NOMO-1 (cell line): ENCODE results near the gene GOLGA6L26.
"Not testable (repeated sequence)": the region's sequence is repeated elsewhere in the genome, so short reads cannot be mapped to it uniquely, and the experiment has no call there.

Experiments
- DNase-seq, 2 experiments: peaks; one replicate each; lab custom pipeline; 2025; ENCODE audit not compliant: unreplicated experiment in 2 of 2; lab: John Stamatoyannopoulos, UW

The GOLGA6L26 gene, protein sequence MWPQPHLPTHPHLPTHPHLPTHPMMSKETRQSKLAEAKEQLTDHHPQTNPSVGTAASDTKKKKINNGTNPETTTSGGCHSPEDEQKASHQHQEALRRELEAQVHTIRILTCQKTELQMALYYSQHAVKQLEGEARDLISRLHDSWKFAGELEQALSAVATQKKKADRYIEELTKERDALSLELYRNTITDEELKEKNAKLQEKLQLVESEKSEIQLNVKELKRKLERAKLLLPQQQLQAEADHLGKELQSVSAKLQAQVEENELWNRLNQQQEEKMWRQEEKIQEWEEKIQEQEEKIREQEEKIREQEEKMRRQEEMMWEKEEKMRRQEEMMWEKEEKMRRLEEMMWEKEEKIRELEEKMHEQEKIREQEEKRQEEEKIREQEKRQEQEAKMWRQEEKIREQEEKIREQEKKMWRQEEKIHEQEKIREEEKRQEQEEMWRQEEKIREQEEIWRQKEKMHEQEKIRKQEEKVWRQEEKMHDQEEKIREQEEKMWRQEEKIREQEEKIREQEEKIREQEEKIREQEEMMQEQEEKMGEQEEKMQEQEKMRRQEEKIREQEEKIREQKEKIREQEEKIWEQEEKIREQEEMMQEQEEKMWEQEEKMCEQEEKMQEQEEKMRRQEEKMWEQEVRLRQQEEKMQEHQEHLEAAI

DNA sequence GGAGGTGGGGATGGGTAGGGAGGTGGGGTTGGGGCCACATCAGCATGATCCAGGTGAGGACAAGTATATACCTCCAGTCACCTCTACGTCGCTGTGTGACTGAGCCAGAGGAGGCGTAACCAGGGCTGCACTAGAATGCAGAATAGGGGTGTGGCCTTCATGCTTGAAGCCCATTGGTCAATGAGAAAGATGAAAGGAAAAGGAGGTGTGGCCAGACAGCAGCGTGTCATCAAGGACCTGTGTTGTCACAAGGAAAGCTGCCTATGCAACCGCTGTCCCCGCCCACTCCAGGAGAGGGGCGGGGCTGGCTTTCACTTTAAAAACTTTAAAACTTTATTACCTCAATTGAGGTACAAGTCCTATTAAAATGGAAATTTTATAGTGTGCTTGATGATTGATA is at the start of gene GOLGA6L26:
TSS of gene GOLGA6L26 (minus strand) at position 101 of the 400 bp plus-strand sequence. CDS start at position 40, 61 bp downstream.
- not testable (repeated sequence) for DNase-seq

DNA sequence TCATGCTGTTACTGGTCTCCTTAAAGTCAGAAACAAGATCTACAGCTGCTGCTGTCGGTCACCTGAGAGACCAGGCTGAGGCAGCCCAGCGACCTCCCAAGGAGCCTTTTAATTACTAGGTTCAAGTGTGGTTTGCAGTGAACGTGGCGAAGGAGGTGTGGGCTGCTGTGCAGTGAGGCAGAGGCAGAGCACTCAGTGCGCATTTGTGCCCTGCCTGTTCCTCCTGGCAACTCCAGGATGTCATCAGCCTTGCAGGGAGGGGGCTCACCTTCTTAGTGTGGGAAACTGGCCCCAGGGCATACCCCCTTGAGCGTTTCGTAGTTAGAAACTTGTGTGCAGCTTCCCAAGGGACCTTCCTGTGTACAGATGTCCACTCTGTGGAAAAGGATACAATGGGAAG is 47.2 kb upstream of the GOLGA6L26 start:
- not testable (repeated sequence) for DNase-seq

DNA sequence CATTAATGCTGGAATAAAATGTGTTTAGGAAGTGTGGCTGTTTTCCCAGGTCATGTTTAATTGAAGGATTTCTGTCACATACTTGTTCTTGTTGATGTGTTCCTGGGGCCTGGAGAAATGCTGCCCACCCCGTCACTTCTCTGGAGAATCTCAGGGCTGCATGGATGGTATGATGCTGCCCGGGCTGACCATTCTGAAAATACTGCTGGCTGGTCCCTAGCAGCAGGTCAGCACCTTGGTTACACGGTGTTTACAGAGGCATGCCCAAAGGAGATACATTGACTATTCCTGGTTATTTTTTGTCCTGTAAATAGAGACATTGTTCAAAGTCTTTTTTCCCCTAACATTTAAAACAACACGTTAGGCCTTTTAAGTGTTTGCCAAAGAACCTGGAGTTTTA is 46.7 kb upstream of the GOLGA6L26 start:
- DNase-seq = not testable (repeated sequence)

DNA sequence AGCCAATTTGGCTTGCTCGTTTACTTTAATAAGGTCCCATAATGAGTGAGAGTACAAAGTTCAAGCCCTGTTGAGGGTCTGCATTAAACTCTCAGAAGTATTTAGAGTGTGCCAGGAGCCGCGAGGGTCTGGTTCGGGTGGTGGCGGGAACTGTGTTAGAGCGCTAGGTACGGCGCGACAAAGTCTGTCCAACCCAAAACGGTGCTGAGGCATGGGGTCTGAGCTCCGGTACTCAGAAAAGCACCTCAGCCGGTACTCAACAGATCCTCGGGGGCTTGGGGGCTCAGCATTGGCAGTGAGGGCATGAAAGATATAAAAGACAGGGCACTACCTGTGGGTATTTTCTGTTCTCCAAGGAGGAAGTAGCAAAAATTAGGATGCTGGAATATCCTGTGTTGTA is 45.0 kb upstream of the GOLGA6L26 start:
- DNase-seq = not testable (repeated sequence)

DNA sequence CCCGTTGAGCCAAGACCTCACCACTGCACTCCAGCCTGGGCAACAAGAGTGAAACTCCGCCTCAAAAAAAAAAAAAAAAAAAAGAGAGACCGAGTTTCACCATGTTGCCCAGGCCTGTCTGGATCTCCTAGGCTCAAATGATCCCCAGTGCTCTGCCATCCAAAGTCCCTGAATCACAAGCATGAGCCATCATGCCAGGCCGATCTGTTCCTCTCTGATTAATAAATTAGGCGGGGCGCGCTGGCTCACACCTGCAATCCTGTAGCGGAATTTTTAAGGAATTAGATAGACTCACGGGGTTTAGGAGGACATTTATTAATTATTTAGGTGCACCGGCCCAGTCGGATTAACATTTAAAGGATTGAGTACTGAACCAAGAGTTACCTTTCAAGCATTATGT is 40.2 kb upstream of the GOLGA6L26 start:
- not testable (repeated sequence) for DNase-seq

DNA sequence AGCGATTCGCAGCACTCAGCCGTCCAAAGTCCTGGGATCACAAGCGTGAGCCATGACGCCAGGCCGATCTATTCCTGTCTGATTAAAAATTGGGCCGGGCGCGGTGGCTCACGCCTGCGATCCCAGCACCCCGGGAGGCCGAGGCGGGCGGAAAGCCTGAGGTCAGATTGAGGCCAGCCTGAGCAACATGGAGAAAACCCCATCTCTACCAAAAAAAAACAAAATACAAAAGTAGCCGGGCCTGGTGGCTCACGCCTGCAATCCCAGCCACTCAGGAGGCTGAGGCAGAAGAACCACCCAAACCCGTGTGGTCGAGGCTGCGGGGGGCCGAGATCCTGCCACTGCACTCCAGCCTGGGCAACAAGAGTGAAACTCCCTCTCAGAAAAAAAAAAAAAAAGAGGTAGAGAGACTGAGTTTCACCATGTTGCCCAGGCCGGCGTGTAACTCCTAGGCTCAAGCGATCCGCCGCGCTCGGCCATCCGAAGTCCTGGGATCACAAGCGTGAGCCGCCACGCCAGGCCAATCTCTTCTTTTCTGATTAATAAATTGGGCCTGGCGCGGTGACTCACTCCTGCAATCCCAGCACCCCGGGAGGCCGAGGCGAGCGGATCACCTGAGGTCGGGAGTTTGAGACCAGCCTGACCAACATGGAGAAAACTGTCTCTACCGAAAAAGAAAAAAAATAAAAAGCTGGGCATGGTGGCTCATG is 39.0 kb upstream of the GOLGA6L26 start:
- DNase-seq = not testable (repeated sequence)

DNA sequence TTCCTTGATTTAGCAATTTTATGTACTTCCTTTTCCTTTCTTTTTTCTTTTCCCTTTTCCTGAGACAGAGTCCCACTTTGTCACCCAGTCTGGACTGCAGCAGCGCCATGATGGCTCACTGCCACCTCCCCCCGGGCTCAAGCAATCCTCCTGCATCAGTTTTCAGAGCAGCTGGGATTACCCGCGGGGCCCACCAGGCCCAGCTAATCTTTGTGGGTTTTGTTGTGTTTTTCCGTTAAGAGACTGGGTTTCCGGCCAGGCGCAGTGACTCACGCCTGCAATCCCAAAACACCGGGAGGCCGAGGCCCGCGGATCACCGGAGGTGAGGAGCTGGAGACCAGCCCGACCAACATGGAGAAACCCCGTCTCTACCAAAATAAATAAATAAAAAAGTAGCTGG is 38.3 kb upstream of the GOLGA6L26 start:
- no peak for DNase-seq

DNA sequence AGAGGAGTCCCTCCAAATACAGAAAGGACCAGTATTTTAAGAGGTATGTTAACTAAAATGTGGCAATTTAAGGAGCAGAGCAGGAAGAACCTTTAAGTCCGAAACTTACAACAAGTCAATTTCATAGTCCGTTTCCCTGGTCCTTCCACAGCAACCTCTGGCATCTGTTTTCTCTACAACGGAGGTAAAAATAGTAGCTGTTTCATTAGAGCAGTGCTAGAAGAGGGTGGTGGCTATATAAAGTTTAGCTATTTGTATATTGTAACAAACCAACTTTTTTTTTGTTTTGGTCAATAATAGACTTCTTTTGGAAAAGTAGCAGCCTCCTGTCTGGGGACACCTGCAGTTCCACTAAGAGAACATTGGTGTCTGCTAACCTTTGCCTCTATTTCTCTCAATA is 37.9 kb upstream of the GOLGA6L26 start:
- DNase-seq = not testable (repeated sequence)

DNA sequence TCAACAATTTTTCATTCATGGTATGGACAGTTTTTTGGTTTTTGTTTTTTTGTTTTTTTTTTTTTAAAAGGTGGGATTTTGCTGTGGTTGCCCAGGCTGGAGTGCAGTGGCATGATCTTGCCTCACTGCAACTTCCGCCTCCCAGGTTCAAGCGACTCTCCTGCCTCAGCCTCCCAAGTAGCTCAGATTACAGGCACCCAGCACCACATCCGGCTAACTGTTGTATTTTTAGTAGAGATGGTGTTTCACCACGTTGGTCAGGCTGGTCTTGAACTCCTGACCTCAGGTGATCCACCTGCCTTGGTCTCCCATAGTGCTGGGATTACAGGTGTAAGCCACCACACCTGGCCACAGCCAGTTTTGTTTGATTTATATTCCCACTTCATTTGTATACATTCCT is 37.1 kb upstream of the GOLGA6L26 start:
- DNase-seq = not testable (repeated sequence)

DNA sequence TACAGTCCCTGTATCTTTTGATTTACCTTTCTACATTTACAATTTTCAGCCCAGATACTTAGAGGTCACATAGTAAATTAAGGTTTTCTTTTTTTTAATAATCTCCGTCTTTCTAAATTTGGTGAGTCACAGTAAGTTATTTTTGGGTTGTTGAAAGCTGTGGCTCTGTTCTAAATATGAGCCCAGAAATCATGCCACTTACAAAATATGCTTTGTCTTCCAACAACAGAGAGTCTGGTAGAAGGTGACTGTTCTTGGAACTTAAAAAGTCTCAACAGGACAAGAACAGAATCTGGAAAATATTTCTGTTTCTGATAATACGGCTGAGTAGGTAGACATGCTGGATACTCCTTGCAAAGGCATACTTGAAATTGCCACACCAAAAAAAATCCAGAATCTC is 36.6 kb upstream of the GOLGA6L26 start:
- DNase-seq = no peak

DNA sequence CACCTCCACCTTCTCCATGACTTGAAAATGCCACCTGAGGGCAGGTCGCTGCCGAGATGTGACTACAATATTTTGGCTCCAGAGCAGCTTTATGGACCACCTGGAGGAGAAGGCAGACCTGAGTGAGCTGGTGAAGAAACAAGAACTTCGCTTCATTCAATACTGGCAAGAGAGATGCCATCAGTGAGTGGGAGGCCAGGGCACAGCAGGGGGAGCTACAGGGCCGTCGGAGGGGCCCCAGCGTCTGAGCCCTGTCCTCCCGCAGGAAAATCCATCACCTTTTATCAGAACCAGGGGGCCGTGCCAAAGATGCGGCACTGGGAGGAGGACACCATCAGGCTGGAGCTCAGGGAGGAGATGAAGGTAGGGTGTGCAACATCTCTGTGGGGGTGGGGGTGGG is 30.3 kb upstream of the GOLGA6L26 start:
- not testable (repeated sequence) for DNase-seq

DNA sequence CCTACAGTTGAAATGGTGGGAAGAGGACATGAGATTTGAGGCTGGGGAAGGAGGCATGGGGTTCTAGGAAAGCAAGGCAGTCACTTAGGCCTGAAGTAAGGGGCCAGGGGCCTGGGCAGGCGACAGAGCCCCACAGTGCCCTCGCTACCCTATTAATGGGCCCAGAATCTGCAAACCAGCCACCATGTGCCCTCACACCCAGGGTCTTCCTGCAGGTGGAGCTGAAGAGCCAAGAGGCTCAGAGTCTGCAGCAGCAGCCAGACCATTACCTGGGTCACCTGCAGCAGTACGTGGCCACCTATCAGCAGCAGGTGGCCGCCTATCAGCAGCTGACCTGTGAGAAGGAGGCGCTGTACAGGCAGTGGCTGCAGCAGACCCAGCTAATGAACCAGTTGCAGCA is 28.6 kb upstream of the GOLGA6L26 start:
- not testable (repeated sequence) for DNase-seq

DNA sequence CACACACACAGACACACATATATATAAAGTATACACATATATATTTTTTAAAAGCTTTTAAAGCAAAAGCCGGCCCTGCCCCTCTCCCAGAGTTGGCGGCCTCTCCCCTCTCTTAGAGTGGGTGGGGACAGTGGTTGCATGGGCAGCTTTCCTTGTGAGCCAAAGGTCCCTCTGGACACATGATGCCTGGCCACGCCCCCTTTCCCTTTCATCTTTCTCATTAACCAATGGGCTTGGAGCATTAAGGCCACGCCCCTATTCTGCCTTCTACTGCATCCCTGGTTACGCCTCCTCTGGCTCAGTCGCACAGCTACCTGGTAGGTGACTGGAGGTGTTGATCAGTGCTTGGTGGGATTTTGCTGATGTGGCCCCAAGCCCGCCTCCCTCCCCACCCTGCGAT is 20.5 kb upstream of the GOLGA6L26 start, which contains the start of gene GOLGA8S:
TSS of gene GOLGA8S (plus strand) at position 301 of the 400 bp plus-strand sequence. CDS start at position 363, 62 bp downstream.
- DNase-seq = not testable (repeated sequence)

DNA sequence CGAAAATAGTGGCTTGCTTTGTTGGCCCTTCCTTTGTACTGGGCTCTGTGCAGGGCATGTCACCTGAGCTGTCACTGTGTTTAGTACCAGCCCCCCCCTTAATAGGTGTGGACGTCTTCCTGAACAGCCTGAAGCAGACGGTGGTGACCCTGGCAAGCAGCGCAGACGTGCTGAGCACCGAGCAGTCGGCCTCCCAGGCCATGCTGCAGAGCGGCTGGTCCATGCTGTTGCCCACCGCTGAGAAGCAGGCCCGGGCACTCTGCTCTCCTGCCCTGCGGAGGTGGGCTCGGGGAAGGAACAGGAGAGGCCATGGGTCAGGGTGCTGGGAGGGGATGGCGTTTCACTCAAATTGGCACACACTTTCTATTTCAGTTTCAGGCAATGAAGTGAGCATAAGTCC is 22.8 kb downstream of the GOLGA6L26 start:
- DNase-seq = not testable (repeated sequence)

DNA sequence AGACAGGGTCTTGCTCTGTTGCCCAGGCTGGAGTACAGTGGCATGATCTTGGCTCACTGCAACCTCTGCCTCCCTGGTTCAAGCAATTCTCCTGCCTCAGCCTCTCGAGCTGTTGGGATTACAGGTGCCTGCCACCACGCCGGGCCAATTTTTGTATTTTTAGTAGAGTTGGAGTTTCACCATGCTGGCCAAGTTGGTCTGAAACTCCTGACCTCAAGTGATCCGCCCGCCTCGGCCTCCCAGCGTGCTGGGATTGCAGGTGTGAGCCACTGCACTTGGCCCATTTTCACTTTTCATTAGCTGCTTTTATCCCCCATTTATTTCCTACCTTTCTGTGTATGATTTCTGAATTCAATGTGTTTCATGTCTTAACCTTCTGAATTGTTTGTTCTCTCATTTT is 28.1 kb downstream of the GOLGA6L26 start:
- DNase-seq = not testable (repeated sequence)

DNA sequence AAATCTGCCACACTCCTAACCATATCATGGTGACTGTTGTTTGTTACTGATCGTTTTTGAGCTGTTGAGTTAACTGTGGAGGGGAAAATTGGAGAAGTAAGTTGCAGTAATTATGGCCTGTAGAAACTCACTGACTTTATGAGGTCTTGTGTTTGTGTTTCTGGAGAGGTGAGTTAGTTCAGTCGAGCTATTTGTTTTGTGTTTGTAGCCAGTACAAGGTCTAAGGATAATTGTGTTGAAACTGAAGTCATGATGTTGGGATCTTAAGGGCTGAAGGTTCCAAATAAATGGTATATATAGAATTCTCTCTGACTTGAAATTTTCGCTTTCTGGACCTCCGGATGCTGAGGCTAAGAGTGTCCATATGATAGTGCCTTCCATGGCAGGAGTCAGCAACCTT is 29.2 kb downstream of the GOLGA6L26 start:
- not testable (repeated sequence) for DNase-seq

DNA sequence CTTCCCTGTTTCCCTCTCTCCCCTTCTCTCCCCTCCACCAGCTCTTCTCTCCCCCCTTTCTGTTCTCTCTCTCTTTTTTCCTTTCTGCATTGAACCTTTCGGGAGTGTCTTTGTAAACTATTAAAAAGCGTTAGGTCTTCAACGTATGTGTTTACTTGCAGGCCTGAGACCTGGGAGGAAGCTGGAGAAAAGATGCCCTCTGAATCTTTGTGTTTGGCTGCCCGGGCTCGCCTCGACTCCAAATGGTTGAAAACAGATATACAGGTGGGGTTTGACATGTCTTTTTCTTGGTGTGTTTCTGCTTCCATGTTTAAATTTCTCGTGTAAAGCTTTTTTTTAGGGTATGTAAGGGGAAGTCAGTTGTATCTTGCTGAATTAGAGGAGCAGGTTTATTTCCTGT is 29.7 kb downstream of the GOLGA6L26 start:
- DNase-seq = not testable (repeated sequence)

DNA sequence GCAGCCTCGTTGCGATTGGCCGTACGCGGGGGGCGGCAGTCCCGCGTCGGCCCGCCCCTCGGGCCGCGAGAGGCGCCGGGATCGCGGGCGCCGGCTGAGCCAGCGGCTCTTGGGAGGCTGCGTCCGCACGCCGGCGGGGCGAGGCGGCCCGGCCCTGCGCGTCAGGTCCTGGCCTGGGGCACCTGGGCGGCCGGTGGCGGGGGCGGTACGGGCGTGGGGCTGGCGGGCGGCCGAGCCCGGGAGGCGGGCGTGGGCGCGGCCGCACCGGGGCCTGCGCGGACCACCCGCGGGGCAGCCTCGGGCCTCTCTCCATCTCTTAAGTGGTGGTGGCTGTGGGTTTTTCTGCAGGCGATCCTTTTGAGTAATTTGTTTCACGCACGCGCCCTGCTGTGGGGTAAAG is 30.3 kb downstream of the GOLGA6L26 start:
- not testable (repeated sequence) for DNase-seq

DNA sequence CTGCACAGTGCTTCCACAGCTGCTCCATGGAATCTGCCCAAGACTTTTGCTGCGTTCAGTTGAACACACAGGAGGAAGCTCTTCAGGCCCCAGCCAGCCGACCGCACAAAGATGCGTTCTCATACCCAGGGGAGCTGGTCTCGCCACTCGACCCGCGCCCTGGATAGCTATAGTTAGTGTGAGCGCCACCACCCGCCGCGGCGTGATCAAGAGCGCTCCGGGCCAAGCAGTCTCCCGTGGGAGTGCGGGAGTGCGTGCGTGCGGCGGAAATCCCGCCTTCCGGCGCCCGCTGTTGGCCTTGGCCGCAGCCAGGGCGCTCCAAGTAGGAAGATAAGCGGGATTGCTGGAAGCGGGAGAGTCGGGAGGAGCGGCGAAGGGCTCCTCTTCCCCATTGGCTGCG is 30.8 kb downstream of the GOLGA6L26 start:
- DNase-seq = not testable (repeated sequence)
